ENCODE results near the gene XPO5.
"Not testable (repeated sequence)": the region's sequence is repeated elsewhere in the genome, so short reads cannot be mapped to it uniquely, and the experiment has no call there.

Gene XPO5

GRCh38 chr6:43498291-43498690 is 77.5 kb downstream of the XPO5 start:
- DNase-seq (ENCODE audit: low read depth, low spot score), result not testable (repeated sequence)

GRCh38 chr6:43497689-43498088 is 78.1 kb downstream of the XPO5 start:
- DNase-seq (ENCODE audit: low read depth, low spot score), result no peak

DNA sequence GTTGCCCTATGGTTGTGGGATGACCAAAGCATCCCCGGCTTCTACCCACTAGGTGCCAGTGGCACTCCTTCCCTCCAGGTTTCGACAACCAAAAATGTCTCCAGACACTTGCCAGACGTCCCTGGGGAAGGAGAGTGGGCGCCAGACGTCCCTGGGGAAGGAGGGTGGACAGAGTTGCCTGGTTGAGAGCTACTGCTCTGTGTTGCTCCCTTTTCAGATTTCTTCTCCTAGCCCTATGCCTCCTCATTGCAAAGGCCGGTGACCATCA is 78.8 kb downstream of the XPO5 start:
- DNase-seq (ENCODE audit: low read depth, low spot score), result no peak

GRCh38 chr6:43496370-43497128 is 79.3 kb downstream of the XPO5 start:
- DNase-seq (ENCODE audit: low read depth, low spot score), result no peak

- DNase-seq (ENCODE audit: low read depth, low spot score), result no peak
These were observed 80.4 kb downstream of the XPO5 start for GRCh38 chr6:43495409-43495941.

DNA sequence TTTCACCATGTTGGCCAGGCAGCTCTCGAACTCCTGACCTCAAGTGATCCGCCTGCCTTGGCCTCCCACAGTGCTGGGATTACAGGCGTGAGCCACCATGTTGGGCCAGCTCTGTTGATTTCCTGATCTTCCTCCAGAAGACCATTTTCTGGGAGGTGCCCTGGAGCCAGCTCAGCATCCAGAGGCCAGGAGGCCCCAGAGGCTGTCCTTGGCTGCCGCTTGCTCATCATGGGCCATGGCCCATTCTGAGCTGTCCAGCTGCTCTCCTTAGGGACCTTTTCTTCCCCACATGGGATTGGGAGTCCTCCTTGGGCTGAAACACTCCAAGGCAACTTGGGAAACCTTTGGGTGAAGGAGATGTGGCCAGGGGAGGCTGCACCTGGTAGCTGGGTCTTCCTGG is 81.1 kb downstream of the XPO5 start:
- no peak for DNase-seq (ENCODE audit: low read depth, low spot score)

GRCh38 chr6:43494321-43494720 is 81.5 kb downstream of the XPO5 start:
- DNase-seq (ENCODE audit: low read depth, low spot score), result no peak

- DNase-seq (ENCODE audit: low read depth, low spot score), result no peak
These were observed 82.0 kb downstream of the XPO5 start for GRCh38 chr6:43493833-43494232.

- DNase-seq (ENCODE audit: low read depth, low spot score), result no peak
These were observed 82.6 kb downstream of the XPO5 start for GRCh38 chr6:43493230-43493629.

- no peak for DNase-seq (ENCODE audit: low read depth, low spot score)
These were observed 83.2 kb downstream of the XPO5 start for GRCh38 chr6:43492673-43493072.

- no peak for DNase-seq (ENCODE audit: low read depth, low spot score)
These were observed 83.8 kb downstream of the XPO5 start for GRCh38 chr6:43491750-43492661.

DNA sequence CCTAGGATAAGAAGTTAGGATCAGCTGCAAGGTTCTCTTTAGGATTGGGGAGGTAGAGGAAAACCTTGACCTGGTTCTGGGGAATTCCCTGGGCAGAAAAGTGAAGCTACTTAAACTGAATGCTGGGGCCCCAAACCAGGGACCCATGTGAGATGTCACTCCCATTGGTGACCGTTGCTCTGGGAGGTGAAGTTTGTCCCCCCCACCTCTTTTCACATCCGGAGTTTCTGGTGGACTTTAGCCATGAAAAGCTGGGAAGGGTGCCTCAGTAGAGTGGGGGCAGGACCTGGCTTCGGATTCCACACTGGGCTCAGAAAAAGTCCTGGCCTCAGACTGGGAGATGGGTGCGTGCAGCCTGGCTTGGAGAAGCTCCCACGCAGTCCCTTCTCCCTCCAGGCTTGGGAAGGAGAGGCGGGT is 85.3 kb downstream of the XPO5 start:
- DNase-seq (ENCODE audit: low read depth, low spot score), result no peak

DNA sequence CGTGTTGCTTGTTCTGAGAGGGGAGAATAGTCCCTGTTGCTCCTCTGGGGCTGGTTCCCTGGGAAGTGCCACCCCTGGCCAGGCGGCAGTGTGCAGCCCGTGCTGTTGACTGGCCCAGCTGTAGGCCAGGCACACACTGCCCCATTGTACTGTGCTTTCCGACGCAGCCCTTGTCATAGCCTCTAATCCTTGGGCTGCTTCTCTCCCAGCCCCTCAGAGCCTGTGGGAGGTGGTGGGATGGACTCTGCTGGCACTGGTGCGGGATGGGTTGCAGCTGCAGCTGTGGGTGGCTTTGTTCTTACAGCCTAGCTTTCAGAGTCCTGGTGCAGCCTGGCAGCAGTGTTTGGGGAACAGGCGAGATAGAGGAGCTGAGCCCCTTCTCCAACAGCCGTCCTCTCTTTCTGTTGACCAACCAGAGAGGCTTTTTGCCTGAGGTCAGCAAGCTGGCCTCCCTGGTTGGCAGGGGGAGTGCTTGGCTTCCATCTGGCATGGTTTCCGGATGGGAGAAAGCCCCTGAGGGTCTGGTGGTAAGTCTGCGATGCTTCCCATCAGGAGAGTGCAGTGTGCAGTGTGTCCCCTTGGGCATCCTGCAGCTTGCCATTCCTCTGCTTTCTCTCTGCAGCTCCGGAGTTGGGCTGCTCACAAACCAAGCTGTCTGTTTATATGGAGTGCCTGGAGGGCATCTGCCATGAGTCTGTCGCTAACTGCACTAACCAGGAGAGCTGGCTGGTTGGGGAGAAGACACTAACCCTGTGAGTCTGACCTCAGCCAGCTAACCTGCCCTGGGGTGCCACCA is 86.4 kb downstream of the XPO5 start:
- DNase-seq (ENCODE audit: low read depth, low spot score), result no peak

GRCh38 chr6:43488667-43489276 is 87.1 kb downstream of the XPO5 start:
- DNase-seq (ENCODE audit: low read depth, low spot score), result no peak

GRCh38 chr6:43481591-43482236 is 94.1 kb downstream of the XPO5 start:
- no peak for DNase-seq (ENCODE audit: low read depth, low spot score)

DNA sequence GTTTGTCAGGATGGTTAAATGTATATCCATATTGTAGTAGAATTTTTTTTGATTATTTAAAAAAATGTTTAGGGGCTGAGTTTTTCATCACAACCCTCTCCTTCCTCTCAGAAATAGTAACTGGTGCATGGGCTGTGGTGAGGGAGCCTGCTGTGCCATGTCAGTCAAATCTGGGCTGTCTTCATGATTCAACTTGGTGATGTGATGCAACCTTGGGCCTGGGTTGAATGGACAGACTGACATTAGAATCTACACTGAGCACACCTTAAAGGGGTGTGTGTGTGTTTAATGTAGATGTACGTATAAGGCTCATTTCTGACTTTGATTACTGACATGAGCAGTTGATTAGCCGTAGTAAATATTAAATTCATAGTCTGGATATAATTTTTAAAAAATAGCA is 94.8 kb downstream of the XPO5 start:
- DNase-seq (ENCODE audit: low read depth, low spot score), result no peak

DNA sequence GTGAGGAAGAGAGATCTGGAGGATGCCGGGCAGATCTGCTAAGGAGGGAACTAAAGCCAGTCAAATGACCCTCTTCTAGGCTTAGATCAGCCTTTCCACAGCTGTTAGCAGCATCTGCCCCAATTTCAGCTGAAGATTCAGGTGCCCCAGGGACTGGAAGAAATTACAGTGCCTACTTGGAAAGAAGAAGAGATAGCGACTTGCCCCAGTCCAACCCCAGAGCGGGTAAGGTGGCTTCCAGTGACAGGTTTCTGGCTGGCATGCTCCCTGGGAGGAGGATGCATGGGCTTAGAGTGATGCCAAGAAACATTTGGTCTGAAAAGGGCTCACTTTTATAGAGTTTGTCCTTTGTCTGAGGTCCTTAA is 97.8 kb downstream of the XPO5 start:
- no peak for DNase-seq (ENCODE audit: low read depth, low spot score)

GRCh38 chr6:43477235-43478007 is 98.4 kb downstream of the XPO5 start, which contains the start of gene TJAP1:
TJAP1 (plus strand) TSS chr6:43477570; CDS start chr6:43499002, 21,432 bp downstream.
- DNase-seq (ENCODE audit: low read depth, low spot score), result peak; percentile 45

DNA sequence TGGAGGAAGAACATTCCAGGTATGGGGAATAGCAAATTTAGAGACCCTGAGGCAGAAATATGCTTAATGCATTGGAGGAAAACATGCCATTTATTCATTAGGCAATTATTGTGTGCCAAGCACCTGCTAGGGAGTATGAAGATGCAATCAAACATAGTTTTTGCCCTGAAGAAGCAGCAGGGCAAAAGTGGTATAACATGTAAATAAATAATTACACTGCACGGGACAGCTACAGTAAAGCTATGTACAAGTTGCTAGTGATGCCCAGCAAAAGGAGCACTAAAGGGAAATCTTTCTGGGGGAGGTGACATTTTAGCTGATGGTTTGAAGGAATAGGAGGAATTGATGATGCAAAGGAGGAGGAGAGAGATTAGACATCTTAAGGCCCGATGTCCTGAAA is 99.1 kb downstream of the XPO5 start:
- DNase-seq (ENCODE audit: low read depth, low spot score), result no peak

- DNase-seq (ENCODE audit: low read depth, low spot score), result no peak
These were observed 100.3 kb downstream of the XPO5 start for GRCh38 chr6:43475516-43475915.
